Endothelial cell of umbilical vein (primary cell): ENCODE data around the gene SEMA4D. TPM values are rescaled to one million over a fixed set of nuclear protein-coding genes. Genes with fewer than 3 reads are reported as not detected.

Source experiments
- BruUV-seq: library from RNA; stranded (reverse); fragments of 400-500 nt; replicated peaks from 2 replicates; lab custom pipeline; 2021; lab: Mats Ljungman, UMichigan
- CTCF ChIA-PET: fragments of 300-600, 350-600 bp; sonication (Branson Sonifier 250); formaldehyde crosslinking; loops from one replicate; lab custom pipeline; 2021; ENCODE audit warnings: antibody characterized with exemption, inconsistent platforms; lab: Charles Lee
- POLR2A ChIA-PET: fragments of 300-600, 350-600 bp; sonication (Branson Sonifier 250); formaldehyde crosslinking; loops from one replicate; lab custom pipeline; 2021; ENCODE audit warnings: antibody characterized with exemption, inconsistent platforms; lab: Charles Lee
- DNase-seq: peaks from one replicate; pipeline ENCODE4 v3.0.0-alpha.2; 2011; ENCODE audit warnings: low read depth, low spot score
- FAIRE-seq: peaks from 2 replicates; lab custom pipeline; 2011; peaks lifted over from hg19 to GRCh38; lab: Jason Lieb, UNC
- H2AFZ ChIP-seq: 2 replicates; pipeline ENCODE4 v1.6.0; 2012; ENCODE audit warnings: low read depth, low read length, control low read depth, inconsistent platforms
- H3K27ac ChIP-seq: 2 replicates; pipeline ENCODE4 v1.5.1; 2011; ENCODE audit warnings: low read depth, mild to moderate bottlenecking, control low read depth, low read length, moderate library complexity; ENCODE audit not compliant: insufficient read depth
- H3K27me3 ChIP-seq, 2 experiments: 2 replicates each; pipeline versions ENCODE4 v1.6.0 to v1.6.1; 2011; ENCODE audit warnings: low read length in 2 of 2, mixed read lengths in 1 of 2; ENCODE audit not compliant: control insufficient read depth in 2 of 2, insufficient read depth in 2 of 2
- H3K36me3 ChIP-seq, 2 experiments: 2 replicates in 1 of 2; 3 replicates in 1 of 2; pipeline ENCODE4 v1.5.1; 2011; ENCODE audit warnings: low read length in 2 of 2, mild to moderate bottlenecking in 1 of 2, moderate library complexity in 1 of 2; ENCODE audit not compliant: control insufficient read depth in 2 of 2, insufficient read depth in 2 of 2; ENCODE audit errors: extremely low read depth in 1 of 2
- H3K4me1 ChIP-seq: 3 replicates; pipeline ENCODE4 v1.5.1; 2011; ENCODE audit warnings: mild to moderate bottlenecking, low read length; ENCODE audit not compliant: control insufficient read depth, insufficient read depth; ENCODE audit errors: extremely low read depth
- H3K4me2 ChIP-seq: 2 replicates; pipeline ENCODE4 v1.6.1; 2011; ENCODE audit warnings: low read length, control low read depth, mixed read lengths; ENCODE audit not compliant: insufficient read depth
- H3K4me3 ChIP-seq, 3 experiments: fragments of 200-600 bp in 1 of 3; sonication (generic), shearing (Covaris generic) in 1 of 3; replicated peaks in 1 of 3; 2 replicates each; pipeline ENCODE4 v1.5.1; 2011 to 2016; ENCODE audit warnings: control low read depth in 3 of 3, low read length in 3 of 3, mild to moderate bottlenecking in 2 of 3, inconsistent platforms in 1 of 3, low read depth in 1 of 3, moderate library complexity in 1 of 3; ENCODE audit not compliant: insufficient read depth in 1 of 3
- H3K79me2 ChIP-seq: 2 replicates; pipeline ENCODE4 v1.6.0; 2012; ENCODE audit warnings: low read length, inconsistent platforms; ENCODE audit not compliant: control insufficient read depth, insufficient read depth
- H3K9ac ChIP-seq: replicated peaks from 2 replicates; pipeline ENCODE3; 2011; ENCODE audit warnings: low read length, control low read depth; ENCODE audit not compliant: insufficient read depth; ENCODE audit errors: extremely low read depth
- H3K9me1 ChIP-seq: replicated peaks from 3 replicates; pipeline ENCODE4 v1.6.0; 2011; ENCODE audit warnings: mild to moderate bottlenecking, low read length; ENCODE audit not compliant: control insufficient read depth, insufficient read depth; ENCODE audit errors: extremely low read depth
- H3K9me3 ChIP-seq: replicated peaks from 2 replicates; pipeline ENCODE4 v1.5.1; 2012; ENCODE audit warnings: low read length, inconsistent platforms; ENCODE audit not compliant: control insufficient read depth, insufficient read depth
- H4K20me1 ChIP-seq: replicated peaks from 2 replicates; pipeline ENCODE3; 2011; ENCODE audit warnings: mild to moderate bottlenecking, low read length; ENCODE audit not compliant: control insufficient read depth, insufficient read depth; ENCODE audit errors: extremely low read depth
- EZH2 ChIP-seq: IDR thresholded peaks from 2 replicates; pipeline ENCODE4 v1.6.1; 2012; ENCODE audit warnings: borderline replicate concordance, low read depth, mild to moderate bottlenecking, moderate library complexity, low read length, inconsistent platforms; ENCODE audit not compliant: severe bottlenecking
- FOS ChIP-seq: IDR thresholded peaks from 2 replicates; pipeline ENCODE4 v1.6.1; 2011; ENCODE audit warnings: mild to moderate bottlenecking, low read length, moderate library complexity, borderline replicate concordance; ENCODE audit not compliant: insufficient read depth
- GATA2 ChIP-seq: IDR thresholded peaks from 2 replicates; pipeline ENCODE4 v1.7.0; 2011; ENCODE audit warnings: low read depth, mild to moderate bottlenecking, moderate library complexity, mixed read lengths, low read length; ENCODE audit not compliant: insufficient read length, insufficient read depth
- JUN ChIP-seq: IDR thresholded peaks from 2 replicates; pipeline ENCODE4 v1.6.1; 2011; ENCODE audit warnings: borderline replicate concordance, low read depth; ENCODE audit not compliant: insufficient read length, insufficient read depth
- MYC ChIP-seq: IDR thresholded peaks from one replicate; pipeline ENCODE4 v1.6.1; 2011; ENCODE audit warnings: mild to moderate bottlenecking, low read depth, low read length
- POLR2A ChIP-seq: IDR thresholded peaks from 2 replicates; pipeline ENCODE4 v1.6.1; 2012; ENCODE audit warnings: low read depth, mild to moderate bottlenecking, control low read depth, low read length
- POLR2AphosphoS5 ChIP-seq: IDR thresholded peaks from 2 replicates; pipeline ENCODE4 v1.6.1; 2012; ENCODE audit warnings: low read depth, mild to moderate bottlenecking, control low read depth, low read length, moderate library complexity; ENCODE audit not compliant: insufficient read depth
- dilution Hi-C: fragments of 300-500 bp; cut with MboI; formaldehyde crosslinking; loops from one replicate; pipeline ENCODE4 v1.15.0; 2019; ENCODE audit warnings: low sequenced_read_pairs; ENCODE audit not compliant: extremely low pct_ligation_motif_present
- intact Hi-C: fragments of 100-400 bp; cut with micrococcal nuclease; formaldehyde crosslinking; loops from one replicate; pipeline ENCODE4 v1.10.0; 2022
- polyA plus RNA-seq, 4 experiments: library from polyadenylated mRNA; depleted of rRNA in 3 of 4; stranded (reverse) in 3 of 4; unstranded in 1 of 4; fragments of >200 nt; gene quantifications; 2 replicates each; pipeline versions ENCODE4 v1.2.1 to v1.2.3, GENCODE V29; 2011 to 2012; ENCODE audit warnings: missing spikeins in 1 of 4
- total RNA-seq: library from RNA; stranded (reverse); gene quantifications from 2 replicates; pipeline ENCODE4 v1.2.3, GENCODE V29; 2021
- TF ChIP-seq, protein P1 (sequence below): IDR thresholded peaks from 2 replicates; pipeline ENCODE4 v1.6.1; 2011; ENCODE audit not compliant: insufficient read depth, insufficient read length
- TF ChIP-seq, protein P2 (sequence below), 2 donors: IDR thresholded peaks; 1 replicate in 1 of 2; 2 replicates in 1 of 2; pipeline ENCODE4 v1.5.1; 2011; ENCODE audit warnings: low read length in 2 of 2, mild to moderate bottlenecking in 2 of 2, moderate library complexity in 2 of 2, control low read depth in 1 of 2, inconsistent platforms in 1 of 2, low read depth in 1 of 2; ENCODE audit not compliant: insufficient read depth in 1 of 2; ENCODE audit errors: extremely low read depth in 1 of 2

Gene SEMA4D
- total and polyA plus RNA-seq, 2 donors (not counting 3 experiments of a cell fraction or from before 2014, with no cell fraction given) = 3.9 to 15.7 TPM

DNA sequence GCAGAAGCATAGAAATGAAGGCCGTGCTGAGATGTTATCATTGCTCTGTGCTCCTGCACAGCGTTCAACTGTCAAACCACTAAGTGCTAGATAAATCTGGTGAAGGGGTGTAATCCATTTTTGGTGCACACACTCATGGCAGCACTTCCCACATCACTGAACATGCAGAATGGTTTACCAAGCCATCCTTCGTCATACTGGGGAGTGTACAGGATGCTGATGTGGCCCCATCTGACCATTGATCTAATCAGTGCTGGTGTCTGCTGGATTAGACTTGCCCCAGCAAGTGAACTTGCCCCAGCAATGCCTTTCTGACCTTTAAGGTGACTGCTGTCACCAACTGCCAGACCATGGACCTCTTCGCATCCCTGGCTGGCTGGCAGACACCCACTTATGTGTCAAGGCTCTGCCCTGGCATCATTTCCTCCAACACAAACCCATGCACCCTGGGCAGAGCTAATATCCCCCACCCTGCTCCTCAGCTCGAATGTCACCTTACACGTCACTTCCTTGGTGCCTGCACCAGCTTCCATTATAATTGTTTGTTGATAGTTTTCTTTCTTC, 4.2 kb upstream of the SEMA4D start:
- Histone ChIP-seq H3K9me3 (no peaks in the 10 kb centered on the region), H3K9me1 (no peaks in the 10 kb centered on the region), H3K4me1 (peaks cover under 1% of the 10 kb centered on the region), H4K20me1 (no peaks in the 10 kb centered on the region), H3K36me3 (no peaks in the 10 kb centered on the region), H3K79me2 (no peaks in the 10 kb centered on the region), H3K27ac (no peak overlapping the region), H3K9ac (no peak overlapping the region), H3K4me3 (no peak overlapping the region), H3K4me2 (no peak overlapping the region), H2AFZ (no peak overlapping the region), H3K27me3 (peaks cover 2 to 4% of the 10 kb centered on the region in 2 experiments)
- intact Hi-C loops = no loop called here
- CTCF ChIA-PET = no interaction called here
- no peak for TF ChIP-seq POLR2AphosphoS5
- no peak for TF ChIP-seq EZH2
- TF ChIP-seq FOS = no peak
- TF ChIP-seq JUN = no peak
- no peak for TF ChIP-seq POLR2A
- TF ChIP-seq, protein P1, sequence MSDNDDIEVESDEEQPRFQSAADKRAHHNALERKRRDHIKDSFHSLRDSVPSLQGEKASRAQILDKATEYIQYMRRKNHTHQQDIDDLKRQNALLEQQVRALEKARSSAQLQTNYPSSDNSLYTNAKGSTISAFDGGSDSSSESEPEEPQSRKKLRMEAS = no peak
- no peak for TF ChIP-seq MYC
- TF ChIP-seq, protein P2, sequence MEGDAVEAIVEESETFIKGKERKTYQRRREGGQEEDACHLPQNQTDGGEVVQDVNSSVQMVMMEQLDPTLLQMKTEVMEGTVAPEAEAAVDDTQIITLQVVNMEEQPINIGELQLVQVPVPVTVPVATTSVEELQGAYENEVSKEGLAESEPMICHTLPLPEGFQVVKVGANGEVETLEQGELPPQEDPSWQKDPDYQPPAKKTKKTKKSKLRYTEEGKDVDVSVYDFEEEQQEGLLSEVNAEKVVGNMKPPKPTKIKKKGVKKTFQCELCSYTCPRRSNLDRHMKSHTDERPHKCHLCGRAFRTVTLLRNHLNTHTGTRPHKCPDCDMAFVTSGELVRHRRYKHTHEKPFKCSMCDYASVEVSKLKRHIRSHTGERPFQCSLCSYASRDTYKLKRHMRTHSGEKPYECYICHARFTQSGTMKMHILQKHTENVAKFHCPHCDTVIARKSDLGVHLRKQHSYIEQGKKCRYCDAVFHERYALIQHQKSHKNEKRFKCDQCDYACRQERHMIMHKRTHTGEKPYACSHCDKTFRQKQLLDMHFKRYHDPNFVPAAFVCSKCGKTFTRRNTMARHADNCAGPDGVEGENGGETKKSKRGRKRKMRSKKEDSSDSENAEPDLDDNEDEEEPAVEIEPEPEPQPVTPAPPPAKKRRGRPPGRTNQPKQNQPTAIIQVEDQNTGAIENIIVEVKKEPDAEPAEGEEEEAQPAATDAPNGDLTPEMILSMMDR (IDR thresholded peaks at IDR 0.05; ENCODE audit: extremely low read depth in 1 of 2, insufficient read depth in 1 of 2, low read depth in 1 of 2, low read length in 2 of 2) = no peak
- no peak for TF ChIP-seq GATA2
- POLR2A ChIA-PET = interaction anchor here (1.2 kb wide), 1 partner anchor 79 kb away, joined by 7 read pairs; no protein-coding TSS in a partner anchor
- FAIRE-seq (no peak), DNase-seq (no peak)
- dilution Hi-C loops = no loop called here
- no TSS peak for BruUV-seq
